Stimulated activated CD4-positive, alpha-beta T cell treated with anti-CD3 and anti-CD28 coated beads, Interleukin-2, amount 100 ng/mL, for 4 hours (primary cell): ENCODE results near the gene DNAJC30.

Source experiments
- DNase-seq: peaks from one replicate; pipeline ENCODE4 v3.0.0-alpha.2; 2020; ENCODE audit warnings: low read depth

Gene DNAJC30

DNA sequence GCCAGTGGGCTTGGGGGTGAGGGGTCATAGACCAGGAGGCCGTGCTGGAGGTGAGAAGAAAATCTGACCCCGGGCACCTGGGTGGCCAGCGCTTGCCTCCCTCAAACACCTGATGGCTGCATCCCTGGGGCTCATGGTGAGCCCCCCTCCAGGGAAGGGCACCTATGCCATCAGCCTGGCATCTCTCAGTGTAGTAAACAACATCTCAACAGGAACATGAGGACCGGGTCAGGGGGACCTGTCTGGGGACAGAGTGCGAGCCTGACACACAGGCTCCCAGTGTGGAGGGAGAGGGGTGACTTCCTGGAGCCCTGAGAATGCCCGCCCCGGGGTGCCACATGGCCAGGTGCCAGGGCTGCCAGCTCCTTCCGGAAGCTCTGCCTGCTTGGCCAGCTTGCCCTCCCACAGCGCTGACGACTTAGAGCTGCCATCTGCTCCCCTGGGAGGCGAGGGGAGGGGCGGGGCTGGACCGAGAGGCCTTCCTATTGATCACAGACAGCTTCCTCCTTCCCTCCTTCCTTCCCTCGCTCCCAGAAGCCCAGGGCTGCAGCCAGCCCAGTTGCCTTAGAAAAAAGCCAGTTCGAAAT, 23.9 kb upstream of the DNAJC30 start:
- DNase-seq: no peak

DNA sequence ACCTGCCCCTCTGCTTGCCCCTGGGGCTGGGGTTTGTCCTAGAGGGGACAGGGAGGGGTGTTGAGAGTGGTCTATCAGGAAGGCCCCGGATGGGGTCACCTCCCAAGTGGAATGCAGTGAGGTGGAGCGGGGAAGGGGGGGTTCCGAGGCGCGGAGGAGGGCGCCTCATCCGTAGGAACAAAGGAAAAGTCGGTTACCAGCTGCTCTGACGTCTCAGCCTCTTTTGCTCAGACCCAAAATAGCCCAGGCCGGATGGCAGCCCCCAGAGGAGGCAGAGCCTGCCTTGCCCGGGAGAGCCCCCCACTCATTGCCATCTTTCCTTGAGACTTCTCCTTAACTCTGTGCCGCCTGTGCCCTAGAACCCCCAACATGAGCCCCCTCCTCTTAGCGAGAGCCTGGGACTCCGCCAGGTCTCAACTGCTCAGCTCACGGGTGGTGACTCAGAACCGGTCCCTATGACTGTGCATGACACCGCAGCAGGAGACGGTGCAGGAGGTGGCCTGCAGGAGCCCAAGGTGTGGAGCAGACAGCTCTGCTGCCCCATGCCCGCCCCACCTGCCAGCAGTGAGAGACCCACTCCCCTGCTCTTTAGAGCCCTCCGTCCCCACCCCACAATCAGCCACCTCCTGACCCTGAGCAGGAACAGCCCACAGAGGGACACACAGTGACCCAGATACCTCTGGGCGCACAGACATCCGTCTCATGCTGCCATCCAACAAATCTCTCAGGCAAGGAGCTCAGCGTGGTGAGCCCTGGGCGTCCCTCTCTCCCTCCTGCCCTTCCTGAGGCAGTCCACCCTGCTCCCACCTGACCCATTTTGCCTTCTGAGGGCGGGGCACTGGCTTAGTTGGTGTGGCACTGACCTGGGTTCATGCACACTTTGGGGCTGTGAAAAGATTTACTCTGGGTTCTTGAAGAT, 23.1 kb upstream of the DNAJC30 start:
- DNase-seq: peak; percentile 19

GRCh38 chr7:73705551-73705920, 22.3 kb upstream of the DNAJC30 start:
- no peak for DNase-seq

DNA sequence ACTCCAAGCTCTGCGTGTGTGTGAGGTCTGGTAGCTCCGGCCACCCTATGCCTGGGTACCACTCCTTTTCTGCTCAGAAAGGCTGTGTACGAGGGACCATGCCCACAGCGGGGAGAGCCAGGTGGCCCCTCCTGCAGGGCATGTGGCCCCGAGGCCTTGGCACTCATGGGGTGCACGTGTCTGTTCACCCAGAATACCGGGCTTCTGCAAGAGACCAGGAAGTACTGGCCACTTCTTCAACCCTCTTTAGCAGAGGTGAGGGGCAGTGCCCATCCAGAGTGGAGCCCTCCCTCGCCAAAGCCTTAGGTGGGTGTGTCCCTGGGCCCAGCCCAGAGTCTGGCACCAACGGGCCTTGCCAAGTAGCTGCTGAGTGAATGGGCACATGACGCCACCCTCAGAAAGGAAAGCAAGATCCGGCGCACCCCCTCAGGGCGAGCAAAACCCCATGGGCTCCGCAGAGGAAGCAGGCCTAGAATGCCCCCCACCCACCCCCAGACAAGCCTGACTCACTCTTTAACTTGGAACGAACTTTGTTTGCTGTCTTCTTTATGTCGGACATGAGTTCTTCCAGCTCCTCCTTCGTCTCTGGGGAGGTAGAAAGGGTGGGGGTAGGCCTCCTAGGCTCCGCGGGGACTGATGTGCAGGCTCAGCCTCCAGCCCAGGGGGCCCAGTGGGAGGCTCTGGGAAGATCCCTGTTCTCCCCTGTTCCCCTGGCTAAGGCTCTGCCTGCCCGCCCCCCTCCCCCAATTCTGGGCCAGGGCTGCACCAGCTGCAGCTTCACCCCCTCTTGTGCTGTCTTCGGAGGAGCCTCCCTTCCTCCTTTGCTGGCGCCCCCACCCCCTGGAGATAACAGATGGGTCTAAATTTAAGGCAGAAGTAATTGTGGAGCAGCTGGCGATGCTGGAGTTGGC, 21.6 kb upstream of the DNAJC30 start:
- DNase-seq: no peak

GRCh38 chr7:73703757-73704639, 20.7 kb upstream of the DNAJC30 start:
- peak; percentile 22 for DNase-seq

GRCh38 chr7:73703225-73703624, 20.0 kb upstream of the DNAJC30 start:
- no peak for DNase-seq

DNA sequence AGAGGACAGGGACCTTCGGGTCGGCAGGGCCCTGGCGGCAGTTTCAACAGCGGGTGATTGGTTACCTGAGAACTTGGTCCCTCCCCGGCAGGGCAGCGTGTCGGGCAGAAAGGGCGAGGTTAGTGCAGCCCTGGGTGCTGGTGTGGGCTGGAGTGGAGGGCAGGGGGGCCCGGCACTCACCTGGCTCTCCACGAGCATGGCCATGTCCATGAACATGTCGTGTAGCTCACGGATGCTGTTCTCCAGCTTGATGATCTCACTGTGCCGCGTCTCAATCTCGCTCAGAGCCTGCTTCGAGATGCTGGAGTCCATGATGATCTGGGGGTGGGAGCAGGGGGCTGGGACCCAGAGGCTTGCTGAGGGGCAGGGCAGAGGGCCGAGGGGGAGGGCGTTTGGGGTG, 19.4 kb upstream of the DNAJC30 start:
- DNase-seq: no peak

DNA sequence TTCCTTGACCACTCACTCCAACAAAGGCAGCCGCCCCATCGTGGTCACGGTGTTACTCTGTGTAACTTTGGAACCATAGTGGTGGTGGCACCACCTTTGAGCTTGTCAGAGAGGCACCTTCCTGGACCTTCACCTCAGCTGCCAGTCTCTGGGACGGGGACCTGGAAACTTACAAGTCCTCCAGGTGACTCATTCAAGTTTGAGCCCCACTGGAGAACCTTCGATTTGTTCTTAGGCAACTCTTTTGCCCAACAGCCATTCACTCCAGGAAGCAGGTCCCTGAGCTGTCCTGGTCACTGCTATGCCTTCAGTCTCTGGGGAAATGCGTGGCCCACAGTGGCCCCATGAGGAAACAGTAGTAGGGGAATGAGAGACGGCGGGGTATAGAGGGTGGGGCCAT, 19.0 kb upstream of the DNAJC30 start:
- DNase-seq: no peak

- no peak for DNase-seq
Observed at GRCh38 chr7:73701357-73701995, 18.2 kb upstream of the DNAJC30 start.

DNA sequence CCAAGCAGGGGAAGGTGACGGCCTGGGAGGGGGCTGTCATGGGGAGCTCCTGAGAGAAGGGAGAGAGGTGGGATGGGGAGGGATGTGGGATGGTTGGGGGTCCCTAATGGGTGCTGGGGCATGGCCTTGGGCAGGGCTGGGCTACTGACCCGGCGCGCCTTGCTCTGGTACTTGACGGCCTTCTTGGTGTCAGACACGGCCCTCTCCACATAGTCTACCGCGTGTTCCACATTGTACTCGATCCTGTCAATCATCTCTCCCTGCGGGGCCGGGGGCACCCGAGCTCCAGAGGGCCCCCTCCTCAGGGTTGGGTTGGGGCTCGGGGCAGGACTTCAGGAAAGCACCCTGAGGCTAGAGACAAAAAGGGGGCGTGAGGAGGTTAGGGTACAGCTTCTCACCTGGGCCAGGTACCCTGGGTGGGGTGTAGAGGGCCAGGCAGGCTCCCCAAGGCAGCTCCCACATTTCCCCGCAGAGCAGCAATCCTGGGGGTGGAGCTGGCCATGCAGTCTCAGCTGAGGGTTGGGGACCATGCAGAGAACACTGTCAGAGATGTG, 17.4 kb upstream of the DNAJC30 start:
- no peak for DNase-seq

DNA sequence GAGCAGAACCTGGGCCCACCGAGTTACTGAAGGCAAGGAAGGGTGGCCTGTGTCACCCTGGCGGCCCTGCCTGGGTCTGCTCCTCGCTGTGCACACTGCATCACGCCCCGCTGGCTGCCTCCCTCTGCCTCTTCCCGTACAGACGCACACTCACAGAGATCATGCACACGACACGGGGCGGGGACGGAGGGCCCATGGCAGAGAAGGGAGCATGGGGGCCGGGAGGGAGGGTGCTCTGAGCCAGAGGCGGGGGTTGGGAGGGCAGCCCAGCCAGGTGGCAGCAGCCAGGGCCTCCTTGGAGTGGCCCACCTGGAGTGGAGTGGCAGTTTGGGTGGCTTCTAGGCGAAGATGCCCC, 16.8 kb upstream of the DNAJC30 start:
- DNase-seq: no peak

- DNase-seq: no peak
Observed at GRCh38 chr7:73699370-73700068, 16.3 kb upstream of the DNAJC30 start.

- DNase-seq: no peak
Observed at GRCh38 chr7:73698410-73698809, 15.2 kb upstream of the DNAJC30 start.

- DNase-seq: no peak
Observed at GRCh38 chr7:73696372-73696771, 13.1 kb upstream of the DNAJC30 start.

- no peak for DNase-seq
Observed at GRCh38 chr7:73690646-73691045, 7.4 kb upstream of the DNAJC30 start.

DNA sequence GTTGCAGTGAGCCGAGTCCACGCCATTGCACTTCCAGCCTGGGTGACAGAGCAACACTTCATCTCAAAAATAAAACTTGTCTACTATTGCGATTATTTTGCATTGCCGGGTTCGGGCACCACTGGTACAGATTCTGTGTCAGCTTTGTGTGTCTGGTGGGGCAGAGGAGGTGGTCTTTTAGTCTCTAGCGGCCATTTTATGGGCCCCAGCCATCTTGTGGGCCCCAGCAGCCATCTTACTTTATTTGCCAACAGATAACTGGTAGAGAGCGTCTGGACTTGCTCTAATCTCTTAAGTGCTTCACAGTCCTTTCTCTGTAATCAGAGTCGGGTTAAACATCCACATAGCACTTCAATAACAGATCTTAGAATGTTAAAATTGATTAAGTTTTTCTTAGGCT, 5.0 kb upstream of the DNAJC30 start:
- no peak for DNase-seq

DNA sequence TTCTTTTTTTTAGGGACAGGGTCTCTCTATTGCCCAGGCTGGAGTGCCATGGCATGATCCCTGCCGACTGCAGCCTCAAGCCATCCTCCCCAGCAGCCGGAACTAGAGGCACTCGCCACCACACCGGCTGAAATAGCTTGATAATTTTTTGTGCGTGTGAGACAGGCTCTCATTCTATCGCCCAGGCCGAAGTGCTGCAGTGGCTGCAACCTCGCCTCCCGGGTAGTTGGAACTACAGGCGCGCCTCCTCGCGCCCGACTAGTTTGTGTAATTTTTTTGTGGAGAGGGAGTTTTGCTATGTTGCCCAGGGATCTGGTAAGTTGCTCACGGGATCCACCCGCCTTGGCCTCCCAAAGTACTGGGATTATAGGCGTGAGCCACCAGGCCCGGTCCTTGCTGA, 2.1 kb upstream of the DNAJC30 start:
- DNase-seq: no peak

DNA sequence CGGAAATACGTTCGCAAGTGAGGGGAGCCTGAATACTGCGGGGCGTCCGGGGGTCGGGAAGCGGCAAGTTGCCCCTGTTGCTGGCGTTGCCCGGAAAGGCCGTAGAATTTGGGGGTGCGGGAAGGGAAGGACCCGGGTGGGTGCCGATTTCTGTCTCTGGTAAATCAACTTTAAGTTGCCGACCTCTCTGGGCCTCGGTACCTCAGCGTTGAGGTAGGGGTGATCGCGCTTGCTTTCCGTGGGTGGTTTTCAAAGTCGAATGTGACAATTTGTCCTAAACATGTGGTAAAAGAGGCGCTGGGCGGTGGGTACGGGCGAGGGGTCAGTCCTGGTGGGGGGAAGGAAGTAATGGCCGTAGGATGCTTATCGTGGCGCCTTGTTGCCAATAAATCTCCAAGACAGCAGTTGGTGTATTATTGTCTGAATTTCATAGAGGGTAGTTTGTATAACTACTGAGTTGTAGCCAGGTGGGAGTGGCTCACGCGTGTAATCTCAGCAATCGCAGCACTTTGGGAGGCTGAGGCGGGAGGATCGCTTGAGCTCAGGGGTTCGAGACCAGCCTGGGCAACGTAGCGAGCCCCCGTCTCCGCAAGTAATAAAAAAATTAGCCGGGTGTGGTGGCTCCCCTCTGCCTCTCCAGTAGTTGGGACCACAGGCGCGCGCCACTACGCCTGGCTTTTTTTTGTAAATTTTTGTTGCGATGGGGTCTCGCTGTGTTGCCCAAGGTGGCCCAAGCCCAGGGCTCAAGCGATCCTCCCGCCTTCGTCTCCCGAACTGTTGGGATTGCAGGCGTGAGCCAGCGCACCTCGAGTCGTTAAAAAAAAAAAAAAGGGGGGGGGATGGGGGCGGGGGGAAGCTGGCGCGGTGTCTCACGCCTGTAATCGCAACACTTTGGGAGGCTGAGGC, 788 bp upstream of the DNAJC30 start:
- no peak for DNase-seq

- DNase-seq: no peak
Observed at GRCh38 chr7:73682745-73683055, 553 bp downstream of the DNAJC30 start.
